Limb (tissue), 2 donors: Measurements from ENCODE around the gene AHCYL1.
A peak's percentile ranks its signal among the peaks of the same experiment; 100 is the strongest.

Experiments used
- DNase-seq, 2 donors: peaks; one replicate each; pipeline ENCODE4 v3.0.0-alpha.2; 2016; ENCODE audit errors: extremely low spot score in 2 of 2

Gene AHCYL1

DNA sequence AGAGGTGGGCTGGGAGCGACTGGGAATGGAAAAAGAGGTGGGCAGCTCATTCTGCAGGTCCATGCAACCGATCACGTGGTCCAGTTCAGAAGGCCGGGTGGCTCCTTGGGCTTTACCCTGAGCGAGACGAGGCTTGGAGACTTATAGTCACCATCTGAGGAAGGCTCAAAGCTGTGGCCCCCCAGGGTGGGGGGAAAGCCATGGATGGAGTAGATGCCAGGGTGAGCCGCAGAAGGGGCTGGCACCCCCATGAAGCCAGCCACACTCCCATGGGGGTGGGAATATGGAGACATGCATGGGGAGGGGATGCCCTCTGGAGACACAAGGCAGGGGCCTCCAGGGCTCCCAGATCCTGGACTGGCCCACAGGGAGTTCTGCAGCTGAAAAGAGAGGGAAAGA lies 76.1 kb downstream of the AHCYL1 start:
- DNase-seq = no peak

- no peak for DNase-seq
Measured at GRCh38 chr1:110061341-110061740, 76.8 kb downstream of the AHCYL1 start.

DNA sequence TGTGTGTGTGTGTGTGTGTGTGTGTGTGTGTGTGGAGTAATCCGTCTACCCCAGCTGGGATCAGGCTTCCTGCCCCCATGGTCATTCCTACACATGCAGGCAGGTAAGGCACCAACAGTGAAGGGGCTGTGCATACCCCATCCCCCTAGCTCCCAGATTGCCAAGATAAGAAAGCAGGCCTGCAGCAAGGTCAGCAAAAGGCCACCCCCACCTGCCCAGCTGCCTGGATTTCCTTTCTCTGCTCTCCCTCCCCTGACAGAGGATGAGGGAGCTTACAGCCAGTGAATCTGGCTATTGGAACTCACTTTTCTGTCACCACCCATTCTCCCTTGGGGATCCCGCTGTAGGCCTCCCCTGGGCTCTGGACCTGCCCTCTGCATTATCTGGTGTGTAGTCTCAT lies 78.0 kb downstream of the AHCYL1 start:
- DNase-seq = no peak

DNA sequence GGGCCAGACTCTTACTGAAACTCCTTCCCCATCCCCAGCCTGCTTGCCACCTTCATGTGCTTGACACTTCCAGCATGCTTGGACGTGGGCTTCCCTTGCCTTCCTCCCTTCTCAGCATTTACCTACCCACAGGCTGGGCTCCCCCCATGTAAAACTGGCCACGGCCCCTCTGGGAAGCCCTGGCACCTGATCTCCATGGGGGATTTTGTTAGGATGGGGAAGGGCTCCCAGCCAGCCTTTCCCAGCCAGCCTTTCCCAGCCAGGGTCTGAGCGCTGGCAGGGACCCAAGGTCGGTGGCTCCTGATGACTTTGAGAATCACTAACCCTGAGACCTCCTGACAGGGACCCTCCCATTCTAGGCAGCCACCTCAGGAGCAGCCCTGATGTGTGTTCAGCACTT lies 79.2 kb downstream of the AHCYL1 start:
- no peak for DNase-seq

DNA sequence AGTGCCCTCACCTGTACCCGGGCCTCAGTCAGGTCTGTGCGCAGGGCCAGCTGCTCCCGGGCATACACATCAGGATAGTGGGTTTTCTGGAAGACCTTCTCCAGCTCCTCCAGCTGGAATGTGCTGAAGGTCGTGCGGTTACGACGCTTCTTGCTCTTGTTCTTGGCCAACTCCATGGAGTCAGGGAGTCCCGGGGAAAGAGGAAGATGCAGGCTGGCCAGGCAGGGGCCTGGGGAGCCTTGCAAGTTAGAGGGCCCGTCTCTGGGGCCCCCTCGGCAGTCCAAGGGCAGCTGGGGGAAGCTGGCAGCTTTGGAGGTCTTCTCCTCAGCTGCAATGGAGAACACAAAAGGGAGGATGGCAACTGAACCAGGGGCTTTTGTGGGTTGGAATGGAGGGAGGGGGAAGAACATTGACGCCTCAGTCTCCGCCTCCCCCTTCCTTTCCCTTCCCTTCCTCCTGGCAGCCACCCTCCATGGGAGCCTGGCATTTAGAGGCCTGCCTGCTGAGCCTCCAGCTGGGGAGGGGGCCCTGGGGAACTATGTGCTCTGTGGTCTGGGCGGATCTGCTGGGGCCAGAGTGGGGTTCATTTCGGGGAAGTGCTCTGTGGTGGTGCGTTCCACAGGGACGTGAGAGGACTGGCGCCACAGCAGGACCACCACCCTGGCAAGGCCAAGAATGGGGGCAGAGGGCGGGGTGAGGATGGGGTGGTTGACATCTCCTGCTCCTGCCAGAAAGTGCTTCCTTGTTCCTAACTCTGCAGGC lies 80.2 kb downstream of the AHCYL1 start:
- DNase-seq = no peak

GRCh38 chr1:110065841-110066240 lies 81.3 kb downstream of the AHCYL1 start:
- no peak for DNase-seq

GRCh38 chr1:110067479-110067892 lies 82.9 kb downstream of the AHCYL1 start:
- peak in 1 of 2 donors; percentile 47 for DNase-seq

DNA sequence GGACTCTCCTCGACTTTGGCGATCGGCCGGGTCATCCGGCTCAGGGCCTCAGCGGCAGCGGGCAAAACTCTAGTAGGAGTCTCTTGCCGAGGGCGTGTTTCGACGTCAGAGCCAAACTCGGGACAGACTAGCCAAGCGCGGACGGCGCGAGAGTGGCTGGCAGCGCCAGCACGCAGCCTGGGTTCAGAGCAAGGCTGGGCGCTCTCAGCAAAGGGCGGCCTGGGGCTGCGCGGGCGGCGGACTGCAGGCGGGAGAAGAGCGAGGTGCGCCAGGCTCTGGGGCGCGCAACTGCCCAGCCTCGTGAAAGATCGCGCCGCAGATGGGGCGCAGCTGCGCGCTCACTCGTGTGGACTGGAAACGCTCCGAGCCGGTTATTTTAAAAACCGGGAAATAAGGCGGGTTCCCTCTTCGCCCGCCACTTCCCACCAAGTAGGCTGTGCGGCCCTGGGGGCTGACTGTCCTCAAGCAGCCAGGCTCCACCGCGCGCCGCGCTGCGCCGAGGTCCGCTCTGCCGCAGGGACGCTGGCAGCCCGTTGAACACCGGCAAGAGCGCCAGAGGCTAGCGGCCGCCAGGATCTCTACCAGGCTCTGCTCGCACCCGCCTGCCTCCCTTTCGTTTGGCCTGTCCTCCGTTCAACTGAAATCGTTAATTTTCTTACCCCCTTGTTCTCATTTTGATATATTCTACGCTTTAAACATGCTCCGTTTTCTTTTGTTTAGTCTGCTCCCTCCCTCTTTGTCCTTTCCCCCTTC lies 83.5 kb downstream of the AHCYL1 start:
- peak in 1 of 2 donors; percentile 65 for DNase-seq

GRCh38 chr1:110068646-110069403 lies 84.3 kb downstream of the AHCYL1 start:
- peak in 1 of 2 donors; percentile 65 for DNase-seq

- DNase-seq = peak in 1 of 2 donors; percentile 52
Measured at GRCh38 chr1:110069404-110070281, 85.1 kb downstream of the AHCYL1 start.

GRCh38 chr1:110070282-110070669 lies 85.7 kb downstream of the AHCYL1 start:
- DNase-seq = no peak

DNA sequence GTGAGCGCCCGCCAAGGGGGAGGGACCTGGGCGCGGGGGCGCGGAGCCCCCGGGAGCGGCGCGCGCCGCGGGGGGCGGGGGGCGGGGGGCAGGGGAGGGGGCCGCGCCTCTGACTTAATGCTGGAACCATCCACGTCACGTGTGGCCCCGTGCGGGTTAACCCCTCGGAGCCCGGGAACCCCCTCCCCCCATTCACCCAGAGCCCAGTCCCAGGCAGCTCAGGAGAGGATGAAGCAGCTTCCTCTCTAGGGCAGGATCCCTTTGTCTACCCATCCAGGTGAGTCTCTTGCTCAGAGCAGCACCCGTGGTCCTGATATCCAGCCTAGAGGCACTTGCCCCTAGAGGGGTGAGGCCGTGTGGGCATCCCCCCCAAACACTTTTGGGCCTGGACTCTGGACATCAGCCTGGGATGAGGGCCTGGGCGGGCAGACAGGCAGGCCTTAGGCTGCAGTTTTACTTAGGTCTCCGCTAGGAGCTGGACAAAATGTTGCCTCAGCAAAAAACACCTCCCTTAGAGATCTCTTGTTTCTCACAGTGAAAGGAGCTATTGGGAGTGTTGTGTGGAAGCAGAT lies 86.2 kb downstream of the AHCYL1 start, which contains the start of gene ALX3:
ALX3 (minus strand) TSS at position 2 of the 572 bp plus-strand sequence. CDS start 60 bp downstream, outside the sequence.
- no peak for DNase-seq
